ES-I3 (cell line): ENCODE results near the gene SIDT2.

Source experiments
- H3K36me3 ChIP-seq: 2 replicates; pipeline ENCODE4 v1.6.1; 2013; ENCODE audit warnings: mild to moderate bottlenecking, low read length, control low read depth, moderate library complexity; ENCODE audit not compliant: insufficient read depth
- H3K4me1 ChIP-seq: 2 replicates; pipeline ENCODE4 v1.6.1; 2013; ENCODE audit warnings: mild to moderate bottlenecking, control low read depth, low read length; ENCODE audit not compliant: insufficient read depth
- H3K9ac ChIP-seq: 2 replicates; pipeline ENCODE4 v1.6.1; 2013; ENCODE audit warnings: low read depth, mild to moderate bottlenecking, low read length, moderate library complexity
- H3K9me3 ChIP-seq: 2 replicates; pipeline ENCODE4 v1.6.1; 2013; ENCODE audit warnings: mild to moderate bottlenecking, low read length, moderate library complexity; ENCODE audit not compliant: control insufficient read depth, insufficient read depth

The SIDT2 gene

GRCh38 chr11:117189191-117189940 is 10.8 kb downstream of the SIDT2 start:
- H3K9ac ChIP-seq: no peak overlapping the region
- no peaks in the 10 kb centered on the region for H3K4me1 ChIP-seq
- no peaks in the 10 kb centered on the region for H3K9me3 ChIP-seq
- peaks cover 6% of the 10 kb centered on the region for H3K36me3 ChIP-seq

DNA sequence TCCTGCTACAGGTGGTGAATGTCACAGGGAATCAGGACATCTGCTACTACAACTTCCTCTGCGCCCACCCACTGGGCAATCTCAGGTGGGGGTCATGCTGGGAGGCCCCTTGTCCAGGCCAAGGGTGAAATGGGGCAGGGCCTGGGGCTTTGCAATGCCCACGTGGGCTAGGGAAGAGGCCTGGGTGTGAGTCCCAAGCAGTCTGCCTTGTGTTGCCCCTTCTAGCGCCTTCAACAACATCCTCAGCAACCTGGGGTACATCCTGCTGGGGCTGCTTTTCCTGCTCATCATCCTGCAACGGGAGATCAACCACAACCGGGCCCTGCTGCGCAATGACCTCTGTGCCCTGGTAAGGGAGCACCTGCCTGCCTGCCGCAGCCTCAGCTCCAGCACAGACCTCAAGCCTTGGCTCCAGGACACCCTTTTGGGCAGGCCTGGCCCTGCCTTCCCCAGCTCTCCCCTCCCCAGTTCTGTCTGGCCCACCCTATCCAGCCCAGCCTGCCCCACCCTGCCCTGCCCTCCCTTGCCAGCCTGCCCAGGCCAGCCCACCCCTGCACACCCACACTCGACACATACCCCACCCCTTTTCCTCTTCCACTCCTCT is 11.5 kb downstream of the SIDT2 start:
- no peaks in the 10 kb centered on the region for H3K9me3 ChIP-seq
- peaks cover 8% of the 10 kb centered on the region for H3K36me3 ChIP-seq
- no peak overlapping the region for H3K9ac ChIP-seq
- no peaks in the 10 kb centered on the region for H3K4me1 ChIP-seq

DNA sequence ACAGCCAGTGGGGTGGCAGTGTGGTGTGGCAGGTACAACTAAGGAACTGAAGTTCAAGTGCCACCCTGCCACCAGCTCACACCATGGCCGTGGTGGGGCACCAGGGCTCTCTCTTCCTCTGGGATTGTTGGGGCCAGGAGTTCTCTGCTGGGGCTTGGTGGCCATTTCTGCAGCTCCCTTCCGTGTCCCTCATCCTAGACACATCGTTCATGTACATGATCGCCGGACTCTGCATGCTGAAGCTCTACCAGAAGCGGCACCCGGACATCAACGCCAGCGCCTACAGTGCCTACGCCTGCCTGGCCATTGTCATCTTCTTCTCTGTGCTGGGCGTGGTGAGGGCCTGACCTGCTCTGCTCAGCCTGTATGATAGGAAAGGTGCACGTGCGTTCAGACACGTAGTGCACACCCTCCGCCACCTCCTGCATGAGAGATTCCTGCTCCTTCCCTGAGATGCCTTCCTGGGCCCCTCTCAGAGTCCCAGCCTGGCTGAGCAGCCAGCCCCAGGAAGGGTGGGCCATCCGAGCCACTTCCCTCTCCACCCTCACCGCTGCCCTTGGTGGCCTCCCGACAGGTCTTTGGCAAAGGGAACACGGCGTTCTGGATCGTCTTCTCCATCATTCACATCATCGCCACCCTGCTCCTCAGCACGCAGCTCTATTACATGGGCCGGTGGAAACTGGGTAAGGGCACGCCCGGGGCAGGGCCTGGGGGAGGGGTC is 13.3 kb downstream of the SIDT2 start:
- H3K9me3 ChIP-seq: no peaks in the 10 kb centered on the region
- no peak overlapping the region for H3K9ac ChIP-seq
- peaks cover 5% of the 10 kb centered on the region; the same call in 1 of the 2 replicates for H3K36me3 ChIP-seq
- no peaks in the 10 kb centered on the region for H3K4me1 ChIP-seq

- H3K9me3 ChIP-seq: no peaks in the 10 kb centered on the region
- no peaks in the 10 kb centered on the region for H3K4me1 ChIP-seq
- H3K36me3 ChIP-seq: peaks cover 5% of the 10 kb centered on the region; the same call in 1 of the 2 replicates
- H3K9ac ChIP-seq: no peak overlapping the region
Measured at GRCh38 chr11:117192401-117192875, 13.9 kb downstream of the SIDT2 start.

DNA sequence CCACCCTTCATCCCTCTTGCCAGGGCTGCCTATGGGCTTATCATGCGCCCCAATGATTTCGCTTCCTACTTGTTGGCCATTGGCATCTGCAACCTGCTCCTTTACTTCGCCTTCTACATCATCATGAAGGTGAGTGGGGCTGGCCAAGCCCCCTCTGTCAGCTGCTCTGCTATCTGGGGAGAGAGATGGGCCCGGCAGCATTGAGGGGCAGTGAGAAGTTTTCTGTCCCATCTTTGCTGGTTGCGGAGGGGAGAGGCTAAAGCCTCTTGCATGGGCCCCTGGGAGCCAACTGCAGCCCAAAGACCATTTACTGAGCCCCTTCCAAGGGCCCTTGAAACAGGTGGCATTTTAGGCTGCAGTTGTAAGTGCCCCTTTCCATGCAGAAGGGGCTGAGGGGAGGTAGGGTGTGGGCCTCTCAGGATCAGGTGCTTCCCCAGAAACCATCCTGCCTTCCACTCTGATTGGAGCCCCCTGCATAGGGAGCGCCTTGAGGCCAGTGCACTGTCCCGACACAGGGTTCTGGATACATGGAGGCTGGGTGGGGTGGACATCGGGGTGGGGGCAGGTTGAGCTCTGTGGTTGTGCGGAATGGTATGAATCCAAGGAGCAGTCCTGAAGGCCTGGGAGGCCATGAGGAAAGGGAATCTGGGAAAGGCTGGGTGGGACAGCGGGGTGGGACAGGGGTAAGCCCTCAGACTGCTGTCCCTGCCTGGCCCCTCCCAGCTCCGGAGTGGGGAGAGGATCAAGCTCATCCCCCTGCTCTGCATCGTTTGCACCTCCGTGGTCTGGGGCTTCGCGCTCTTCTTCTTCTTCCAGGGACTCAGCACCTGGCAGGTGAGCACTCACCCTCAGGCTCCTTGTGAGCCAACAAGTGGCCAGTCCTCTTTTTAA is 14.8 kb downstream of the SIDT2 start:
- H3K9ac ChIP-seq: no peak overlapping the region
- peaks cover 4% of the 10 kb centered on the region for H3K4me1 ChIP-seq
- H3K9me3 ChIP-seq: no peaks in the 10 kb centered on the region
- peaks cover 5% of the 10 kb centered on the region; the same call in 1 of the 2 replicates for H3K36me3 ChIP-seq

GRCh38 chr11:117194267-117194666 is 15.7 kb downstream of the SIDT2 start:
- no peaks in the 10 kb centered on the region for H3K9me3 ChIP-seq
- H3K4me1 ChIP-seq: peaks cover 7% of the 10 kb centered on the region
- peaks cover 5% of the 10 kb centered on the region; the same call in 1 of the 2 replicates for H3K36me3 ChIP-seq
- no peak overlapping the region for H3K9ac ChIP-seq

- no peak overlapping the region for H3K9ac ChIP-seq
- no peaks in the 10 kb centered on the region for H3K9me3 ChIP-seq
- peaks cover 7% of the 10 kb centered on the region for H3K4me1 ChIP-seq
- peaks cover 5% of the 10 kb centered on the region; the same call in 1 of the 2 replicates for H3K36me3 ChIP-seq
Measured at GRCh38 chr11:117195258-117195657, 16.7 kb downstream of the SIDT2 start.

GRCh38 chr11:117195761-117196160 is 17.2 kb downstream of the SIDT2 start:
- Histone ChIP-seq H3K36me3 (peaks cover 5% of the 10 kb centered on the region; the same call in 1 of the 2 replicates), H3K9ac (no peak overlapping the region), H3K4me1 (peaks cover 12% of the 10 kb centered on the region), H3K9me3 (no peaks in the 10 kb centered on the region)

GRCh38 chr11:117197006-117197405 is 18.5 kb downstream of the SIDT2 start:
- no peaks in the 10 kb centered on the region for H3K9me3 ChIP-seq
- H3K4me1 ChIP-seq: peaks cover 20% of the 10 kb centered on the region
- H3K9ac ChIP-seq: no peak overlapping the region
- H3K36me3 ChIP-seq: peaks cover 5% of the 10 kb centered on the region; the same call in 1 of the 2 replicates

- Histone ChIP-seq H3K9ac (peak overlapping the region; percentile 70; the same call in 1 of the 2 replicates), H3K36me3 (peaks cover 10% of the 10 kb centered on the region; the same call in 1 of the 2 replicates), H3K9me3 (no peaks in the 10 kb centered on the region), H3K4me1 (peaks cover 26% of the 10 kb centered on the region)
Measured at GRCh38 chr11:117197516-117198456, 19.2 kb downstream of the SIDT2 start.

DNA sequence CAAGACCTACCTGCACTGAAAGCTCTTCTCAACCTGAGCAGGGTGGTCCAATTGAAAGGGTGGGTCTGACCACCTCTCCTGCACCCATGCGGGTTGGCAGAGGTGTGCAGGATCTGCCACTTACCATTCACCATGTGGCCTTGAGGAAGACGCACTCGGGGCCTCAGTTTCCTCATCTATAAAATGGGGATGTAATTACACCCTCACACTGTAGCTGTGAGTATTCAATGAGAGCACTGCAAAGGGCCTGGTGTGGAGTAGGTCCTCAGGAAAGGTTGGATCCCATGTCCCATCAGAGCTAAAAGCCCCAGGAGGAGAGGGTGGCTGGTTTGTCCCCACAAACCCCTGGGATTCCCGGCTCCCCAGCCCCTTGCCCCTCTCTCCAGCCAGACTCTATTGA is 20.1 kb downstream of the SIDT2 start:
- peaks cover 26% of the 10 kb centered on the region for H3K4me1 ChIP-seq
- no peaks in the 10 kb centered on the region for H3K9me3 ChIP-seq
- peaks cover 11% of the 10 kb centered on the region for H3K36me3 ChIP-seq
- H3K9ac ChIP-seq: peak overlapping the region; percentile 70

DNA sequence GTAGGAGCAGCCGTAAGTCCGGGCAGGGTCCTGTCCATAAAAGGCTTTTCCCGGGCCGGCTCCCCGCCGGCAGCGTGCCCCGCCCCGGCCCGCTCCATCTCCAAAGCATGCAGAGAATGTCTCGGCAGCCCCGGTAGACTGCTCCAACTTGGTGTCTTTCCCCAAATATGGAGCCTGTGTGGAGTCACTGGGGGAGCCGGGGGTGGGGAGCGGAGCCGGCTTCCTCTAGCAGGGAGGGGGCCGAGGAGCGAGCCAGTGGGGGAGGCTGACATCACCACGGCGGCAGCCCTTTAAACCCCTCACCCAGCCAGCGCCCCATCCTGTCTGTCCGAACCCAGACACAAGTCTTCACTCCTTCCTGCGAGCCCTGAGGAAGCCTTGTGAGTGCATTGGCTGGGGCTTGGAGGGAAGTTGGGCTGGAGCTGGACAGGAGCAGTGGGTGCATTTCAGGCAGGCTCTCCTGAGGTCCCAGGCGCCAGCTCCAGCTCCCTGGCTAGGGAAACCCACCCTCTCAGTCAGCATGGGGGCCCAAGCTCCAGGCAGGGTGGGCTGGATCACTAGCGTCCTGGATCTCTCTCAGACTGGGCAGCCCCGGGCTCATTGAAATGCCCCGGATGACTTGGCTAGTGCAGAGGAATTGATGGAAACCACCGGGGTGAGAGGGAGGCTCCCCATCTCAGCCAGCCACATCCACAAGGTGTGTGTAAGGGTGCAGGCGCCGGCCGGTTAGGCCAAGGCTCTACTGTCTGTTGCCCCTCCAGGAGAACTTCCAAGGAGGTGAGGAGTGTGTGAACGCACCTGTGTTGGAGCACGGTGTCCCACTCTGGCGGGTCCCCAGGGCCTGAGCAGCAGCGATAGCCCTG is 20.7 kb downstream of the SIDT2 start, which contains the start of gene TAGLN:
Gene TAGLN (plus strand): TSS at position 318 of the 863 bp plus-strand sequence. CDS start 3,644 bp downstream, outside the sequence.
- Histone ChIP-seq H3K36me3 (peaks cover 12% of the 10 kb centered on the region), H3K9ac (peak within 1 kb of the TSS; percentile 70), H3K9me3 (no peaks in the 10 kb centered on the region), H3K4me1 (peaks cover 26% of the 10 kb centered on the region)
